Right ventricle myocardium superior (tissue), 1 donor: ENCODE results near the gene HIBADH. TPM values are rescaled to one million over a fixed set of nuclear protein-coding genes. Genes with fewer than 3 reads are reported as not detected.
"Not testable (repeated sequence)": the region's sequence is repeated elsewhere in the genome, so short reads cannot be mapped to it uniquely, and the experiment has no call there.

ENCODE experiments used
- ATAC-seq: fragments of 200-7000 bp; cut with Tn5 transposase; one replicate; pipeline ENCODE4 v1.9.1; 2020; ENCODE audit warnings: mild to moderate bottlenecking; ENCODE audit not compliant: poor library complexity
- DNase-seq: peaks from one replicate; pipeline ENCODE4 v3.0.0-alpha.2; 2020
- intact Hi-C: fragments of 100-400 bp; cut with DNase I; formaldehyde crosslinking; loops from one replicate; pipeline ENCODE4 v1.11.2; 2022
- total RNA-seq: library from RNA; stranded (reverse); fragmentation: NEBNext Ultra II Directional; extraction: Animal tissue kit (Norgen Biotek cat#: 25700); gene quantifications from one replicate; pipeline ENCODE4 v1.2.1, GENCODE V29; 2021
- donor health status: DM: no; HTN: yes; CAD: no; lungs with severe emphysema.

The HIBADH gene
- total RNA-seq, 1 donor from 2014 or later, result 113 TPM

DNA sequence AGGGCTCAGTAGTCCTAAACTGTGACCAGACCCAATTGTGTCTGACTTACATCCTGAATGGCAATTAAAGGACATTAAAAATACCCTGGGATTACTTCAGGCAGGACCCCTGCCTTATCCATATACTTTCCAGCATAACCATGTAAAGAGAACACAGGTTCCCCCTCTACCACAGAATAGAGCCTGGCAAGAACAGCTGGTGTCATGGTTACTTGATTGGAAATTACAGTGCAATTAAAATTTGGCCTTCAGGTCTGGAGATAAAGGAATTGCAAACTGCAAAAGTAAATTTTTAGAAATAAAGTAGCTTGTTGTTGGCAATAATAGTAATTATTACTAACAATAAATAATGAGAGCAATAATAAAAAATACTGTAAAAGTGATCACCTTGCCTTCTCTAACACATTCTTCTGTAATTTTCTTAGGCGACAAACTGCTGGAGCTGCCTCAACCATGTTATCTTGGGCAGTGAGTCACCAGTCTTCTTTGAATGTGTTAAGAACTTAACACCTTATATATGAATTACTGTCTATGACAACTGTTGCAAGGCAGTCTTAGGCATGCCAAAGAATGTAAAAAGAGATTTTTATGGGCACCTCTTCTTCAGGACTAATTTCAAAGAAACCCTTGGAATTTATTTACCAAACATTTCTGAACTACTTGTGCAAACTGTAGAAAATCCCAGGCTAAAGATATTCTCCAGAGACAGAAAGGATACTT is 53.7 kb downstream of the HIBADH start:
- ATAC-seq (no peak), DNase-seq (no peak)
- intact Hi-C loops, result no loop called here

DNA sequence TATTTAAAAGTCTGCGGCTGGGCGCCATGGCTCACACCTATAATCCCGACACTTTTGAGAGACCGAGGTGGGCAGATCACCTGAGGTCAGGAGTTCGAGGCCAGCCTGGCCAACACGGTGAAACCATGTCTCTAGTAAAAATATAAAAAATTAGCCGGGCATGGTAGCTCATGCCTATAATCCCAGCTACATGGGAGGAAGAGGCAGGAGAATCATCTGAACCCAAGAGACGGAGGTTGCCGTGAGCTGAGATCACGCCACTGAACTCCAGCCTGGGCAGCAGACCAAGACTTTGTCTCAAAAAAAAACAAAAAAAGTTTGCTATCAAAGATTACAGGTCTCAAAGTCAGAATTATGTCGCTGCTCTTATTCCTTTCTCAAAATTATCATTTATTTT is 55.5 kb downstream of the HIBADH start:
- ATAC-seq (no peak), DNase-seq (no peak)
- intact Hi-C loops, result no loop called here

DNA sequence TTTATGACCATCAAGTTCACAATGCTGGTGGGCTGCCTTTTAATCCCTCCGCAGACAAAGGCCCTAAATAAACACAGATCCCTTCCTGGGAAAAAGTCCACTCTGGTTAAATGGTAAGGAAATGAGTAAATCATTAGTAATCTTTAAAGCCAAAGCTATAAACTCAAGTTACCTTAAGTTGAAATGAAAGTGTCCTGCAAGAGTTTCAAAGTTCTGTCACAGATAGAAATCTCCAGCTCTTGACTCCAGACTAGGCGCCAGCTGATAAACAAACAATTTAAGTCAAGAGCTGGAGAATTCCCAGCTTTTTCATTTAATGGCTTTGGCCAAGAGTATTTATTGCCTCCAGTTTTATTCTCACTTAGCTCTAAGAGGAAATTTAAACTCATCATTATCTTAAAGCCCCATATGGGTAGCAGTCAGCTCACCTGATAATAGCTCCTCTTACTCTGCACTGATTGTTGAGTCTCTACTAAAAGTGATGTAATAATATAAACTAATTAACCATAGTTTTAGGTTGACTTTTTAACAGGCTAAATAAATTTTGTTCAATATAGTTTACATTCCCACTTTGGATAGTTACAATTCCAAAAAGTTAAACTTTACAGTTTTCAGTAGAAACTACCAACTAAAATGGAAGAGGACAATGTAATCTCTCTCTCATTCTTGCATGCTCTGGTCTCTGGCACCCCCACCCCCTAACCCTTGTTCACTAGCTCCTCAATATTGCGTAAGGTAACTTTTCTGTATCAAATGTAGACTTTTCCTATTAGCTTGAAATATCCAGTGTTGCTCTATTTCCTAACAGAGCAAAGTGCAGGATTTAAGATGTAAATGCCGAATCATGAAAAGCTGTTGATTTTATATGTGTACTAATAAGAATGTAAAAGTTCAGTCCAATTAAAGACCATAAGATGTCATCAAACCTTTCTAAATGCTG is 56.1 kb downstream of the HIBADH start:
- DNase-seq, result no peak
- no peak for ATAC-seq
- intact Hi-C loops, result no loop called here

DNA sequence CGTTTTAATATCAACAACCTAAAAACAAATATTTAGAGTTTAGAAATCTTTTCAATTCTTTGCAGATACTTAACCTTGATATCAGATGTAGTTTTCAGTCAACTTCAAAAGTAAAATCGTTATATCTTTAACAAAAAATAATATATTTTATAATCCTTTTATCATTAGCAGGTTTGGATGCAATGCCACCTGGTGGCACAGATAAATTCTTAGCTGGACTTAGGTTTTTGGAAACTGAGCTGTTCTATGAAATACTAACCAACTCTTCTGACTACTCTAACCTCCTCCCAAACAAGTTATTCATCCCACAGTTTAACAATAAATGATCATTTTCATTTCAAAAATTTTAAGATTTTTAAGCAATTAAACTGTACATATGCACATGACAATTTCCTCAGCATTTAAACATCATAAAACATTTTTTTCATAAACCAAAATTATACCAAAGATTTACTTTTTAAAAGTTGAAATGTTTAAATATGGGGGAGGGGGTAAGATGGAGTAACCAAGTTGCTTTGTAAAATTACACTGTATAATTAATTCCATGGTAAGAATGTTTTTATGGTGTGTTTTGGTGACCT is 56.9 kb downstream of the HIBADH start:
- intact Hi-C loops, result no loop called here
- ATAC-seq, result no peak
- DNase-seq, result no peak

DNA sequence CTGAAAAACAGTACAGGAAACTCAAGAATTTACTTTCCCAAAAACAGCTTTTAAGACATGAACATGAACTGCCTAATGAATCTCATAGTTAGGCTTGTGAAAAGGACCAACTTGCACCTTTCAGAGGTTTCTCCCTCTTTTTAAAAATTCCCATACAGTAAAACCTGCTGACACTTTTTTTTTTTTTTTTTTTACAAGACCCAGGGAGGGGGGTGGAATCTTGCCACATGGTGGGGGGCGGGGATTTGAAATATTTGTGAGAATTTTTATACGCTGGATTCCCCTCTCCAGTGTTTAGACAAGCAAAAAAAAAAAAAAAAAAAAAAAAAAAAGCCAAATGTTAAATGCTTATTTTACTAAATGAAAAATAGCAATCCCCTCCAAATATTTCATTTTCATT is 57.4 kb downstream of the HIBADH start:
- ATAC-seq (no peak), DNase-seq (no peak)
- intact Hi-C loops, result no loop called here

DNA sequence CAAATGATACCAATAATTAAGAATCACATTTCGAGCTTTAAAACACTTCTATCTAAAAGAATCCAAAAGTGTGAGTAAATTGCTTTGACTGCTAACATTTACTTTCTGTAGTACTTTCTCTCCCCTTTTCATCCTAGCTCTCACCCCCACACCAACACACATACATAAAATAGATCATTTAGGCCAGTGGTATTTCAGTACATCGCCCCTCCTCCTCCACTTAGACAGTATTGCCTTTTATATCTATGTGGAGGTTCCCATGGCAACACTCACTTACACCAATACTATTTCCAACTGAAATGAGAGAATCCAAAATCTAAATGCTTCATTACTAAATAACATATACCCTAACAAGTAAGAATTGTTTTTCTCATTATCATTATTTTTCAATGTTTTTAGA is 58.9 kb downstream of the HIBADH start:
- intact Hi-C loops, result no loop called here
- ATAC-seq (no peak), DNase-seq (no peak)

DNA sequence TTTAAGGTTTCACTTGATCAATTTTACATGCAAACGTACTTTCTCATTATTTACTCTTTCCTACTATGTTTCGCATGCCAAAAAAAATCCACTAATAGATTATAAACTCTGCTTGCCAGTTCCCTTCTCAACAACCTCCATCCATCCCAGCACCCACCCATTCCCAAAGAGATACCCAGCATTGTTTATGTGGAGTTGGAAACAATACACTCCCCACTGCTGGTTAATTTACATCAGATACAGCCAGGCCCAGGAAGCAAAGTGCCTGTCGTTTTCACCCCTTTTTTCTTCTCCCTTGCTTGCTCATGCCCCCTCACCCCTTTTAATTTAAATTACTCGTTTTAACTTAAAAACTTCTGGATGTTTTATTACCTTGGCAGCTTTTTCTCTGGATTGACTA is 59.9 kb downstream of the HIBADH start:
- intact Hi-C loops, result no loop called here
- ATAC-seq (no peak), DNase-seq (no peak)

DNA sequence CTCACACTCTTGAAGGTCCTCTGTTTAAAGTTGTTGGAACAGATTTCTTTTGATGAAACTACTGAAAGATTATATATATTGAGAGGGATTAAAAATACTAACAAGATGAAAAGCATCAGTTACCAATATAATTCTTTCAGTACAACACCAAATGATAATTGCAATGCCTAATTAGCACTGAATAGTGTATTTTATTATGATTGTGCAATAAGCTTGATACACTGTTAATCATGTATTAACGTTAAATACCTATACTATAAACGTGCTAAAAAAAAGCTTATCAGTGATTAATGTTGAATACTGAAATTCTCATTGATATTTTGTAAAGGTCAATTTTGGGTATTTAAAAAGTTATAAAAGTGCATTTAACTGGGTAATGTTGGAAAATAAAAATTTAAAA is 61.5 kb downstream of the HIBADH start:
- no peak for DNase-seq
- ATAC-seq, result no peak
- intact Hi-C loops, result no loop called here

DNA sequence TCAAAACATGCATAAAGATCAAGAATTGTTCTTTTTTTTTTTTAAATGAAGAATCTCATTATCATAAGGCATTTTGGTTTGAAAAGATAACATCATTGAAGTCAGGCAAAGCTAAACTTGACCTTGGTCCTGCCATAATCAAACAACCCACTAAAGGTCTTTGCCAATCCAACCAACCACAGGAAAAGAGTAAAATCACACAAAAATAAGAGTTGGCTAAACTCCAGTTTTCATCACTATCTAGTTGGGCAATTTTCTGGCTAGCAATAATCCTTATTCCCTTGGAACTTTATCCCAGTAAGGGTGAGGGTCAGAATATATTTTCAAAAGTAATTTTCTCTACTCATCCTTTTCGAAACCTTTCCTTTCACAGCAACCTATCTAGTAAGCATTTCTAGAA is 62.4 kb downstream of the HIBADH start:
- DNase-seq, result no peak
- no peak for ATAC-seq
- intact Hi-C loops, result no loop called here

DNA sequence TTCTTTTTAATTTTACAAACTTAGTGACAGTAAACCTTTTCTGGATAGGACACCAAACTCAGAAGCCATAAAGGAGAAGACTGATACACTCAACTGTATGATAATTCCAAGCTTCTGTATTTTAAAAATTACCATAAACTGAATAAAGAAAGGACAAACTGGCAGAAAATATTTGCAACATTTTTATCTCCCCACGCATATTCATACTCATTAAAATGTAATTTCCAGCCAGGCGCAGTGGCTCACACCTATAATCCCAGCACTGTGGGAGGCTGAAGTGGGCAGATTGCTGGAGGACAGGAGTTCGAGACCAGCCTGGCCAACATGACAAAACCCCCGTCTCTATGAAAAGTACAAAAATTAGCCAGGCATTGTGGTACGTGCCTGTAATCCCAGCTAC is 67.7 kb downstream of the HIBADH start:
- intact Hi-C loops, result no loop called here
- DNase-seq, result no peak
- ATAC-seq, result no peak

DNA sequence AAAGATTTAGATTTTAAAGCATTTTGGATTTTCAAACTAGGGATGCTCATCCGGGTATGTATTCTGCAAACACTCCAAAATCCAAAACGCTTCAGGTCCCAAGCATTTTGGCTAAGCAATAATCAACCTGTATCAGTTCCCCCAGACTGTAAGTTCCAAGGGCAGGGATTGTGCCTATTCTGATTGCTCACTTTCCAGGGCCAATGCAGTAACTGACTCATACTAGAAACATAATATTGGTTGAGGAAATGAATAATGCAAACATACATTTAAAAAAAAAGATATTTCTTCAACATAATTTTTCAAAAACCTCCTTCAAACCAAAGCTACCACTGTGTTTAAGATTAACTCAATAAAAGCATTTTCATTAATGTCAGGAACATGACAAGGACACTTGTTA is 69.5 kb downstream of the HIBADH start:
- intact Hi-C loops, result no loop called here
- DNase-seq, result no peak
- ATAC-seq, result no peak

DNA sequence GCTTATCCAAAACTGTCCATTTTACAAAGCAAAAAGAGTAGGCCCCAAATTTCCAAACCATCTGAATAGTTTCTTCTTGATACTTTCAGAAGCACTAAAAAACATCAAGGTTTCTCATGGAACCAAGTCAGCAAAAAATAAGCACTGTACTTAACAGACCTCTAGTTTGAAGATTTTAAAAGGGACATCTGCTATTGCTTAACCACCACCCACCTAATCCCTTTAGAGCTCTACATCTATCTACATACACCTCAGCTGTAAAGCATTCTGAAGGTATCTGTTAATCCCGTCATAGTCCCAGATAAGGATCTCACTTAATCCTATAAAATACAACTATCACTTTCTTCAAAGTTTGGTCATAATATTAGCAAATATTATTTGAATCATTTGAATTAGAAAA is 72.3 kb downstream of the HIBADH start:
- no peak for DNase-seq
- intact Hi-C loops, result no loop called here
- no peak for ATAC-seq

DNA sequence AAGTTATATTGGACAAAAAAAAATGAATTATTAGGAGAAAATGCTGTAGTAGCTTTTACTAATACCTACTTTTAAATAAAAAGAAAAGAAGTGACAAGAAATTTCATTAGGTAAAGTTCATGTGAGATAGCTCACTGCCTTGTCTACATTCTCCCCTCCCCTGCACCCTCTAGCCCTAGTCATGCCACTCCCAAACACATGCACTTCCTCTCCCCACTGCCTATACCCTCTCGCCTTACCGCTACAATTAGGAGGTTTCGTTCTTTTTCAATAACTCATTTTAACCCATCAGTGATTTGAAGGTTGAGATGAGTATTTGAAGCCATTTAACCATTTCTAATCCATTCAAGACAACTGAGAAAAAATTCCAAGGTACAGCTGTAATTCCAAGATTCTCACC is 75.3 kb downstream of the HIBADH start:
- no peak for DNase-seq
- no peak for ATAC-seq
- intact Hi-C loops, result loop anchor here (10.0 kb wide), 1 partner anchor 383 kb away; the partner anchor contains the start of gene HOXA13

DNA sequence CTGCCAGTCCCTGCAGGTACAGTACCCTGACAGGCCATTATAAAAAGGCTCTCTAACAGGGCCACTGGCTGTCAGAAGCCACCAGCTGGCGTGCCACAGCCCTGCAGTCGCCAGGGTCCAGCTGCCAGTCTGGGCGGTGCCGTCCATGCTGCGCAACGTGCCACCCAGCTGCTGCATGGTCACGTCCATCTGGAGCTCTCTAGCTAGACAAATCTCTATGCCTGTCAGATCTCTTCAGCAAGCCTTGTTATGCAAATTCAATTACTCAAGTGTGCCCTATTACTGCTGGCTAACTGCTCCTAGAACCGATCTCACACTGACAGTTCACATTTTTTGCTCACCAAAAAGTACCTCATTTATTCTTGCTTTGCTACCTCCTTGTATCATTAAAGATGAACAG is 75.9 kb downstream of the HIBADH start:
- DNase-seq, result no peak
- no peak for ATAC-seq
- intact Hi-C loops, result loop anchor here (10.0 kb wide), 1 partner anchor 382 kb away; the partner anchor contains the start of gene HOXA13

DNA sequence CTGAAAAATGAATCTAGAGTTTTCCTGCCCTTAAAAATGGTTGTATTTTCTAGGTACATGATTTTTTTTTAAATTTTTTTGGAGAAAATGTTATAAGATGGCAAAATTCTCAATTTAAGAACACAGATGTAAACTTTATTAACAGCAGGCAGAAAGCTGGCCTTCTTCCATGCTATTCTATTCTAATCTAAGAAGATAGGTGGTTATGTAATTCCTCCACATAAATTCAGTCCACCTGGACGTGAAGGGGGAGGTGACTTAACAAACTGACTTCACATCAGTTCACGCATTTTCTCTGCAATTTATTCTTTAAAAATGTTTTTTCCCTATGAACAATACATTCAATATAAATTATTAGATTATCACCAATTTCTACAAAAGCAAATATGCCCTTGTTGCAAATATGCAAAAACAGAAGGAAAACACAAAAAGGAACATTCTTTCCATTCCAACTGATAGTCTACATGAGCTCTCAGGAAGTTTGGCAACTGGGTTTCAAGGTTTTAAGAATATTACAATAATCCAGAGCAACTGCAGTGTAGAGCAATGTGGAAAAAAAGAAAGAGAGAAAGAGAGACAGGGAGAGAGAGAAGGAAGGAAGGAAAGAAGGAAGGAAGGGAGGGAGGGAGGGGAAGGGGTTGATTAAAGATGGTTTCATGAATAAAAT is 76.8 kb downstream of the HIBADH start:
- intact Hi-C loops, result loop anchor here (10.0 kb wide), 1 partner anchor 381 kb away; the partner anchor contains the start of gene HOXA13
- no peak for DNase-seq
- ATAC-seq, result no peak

DNA sequence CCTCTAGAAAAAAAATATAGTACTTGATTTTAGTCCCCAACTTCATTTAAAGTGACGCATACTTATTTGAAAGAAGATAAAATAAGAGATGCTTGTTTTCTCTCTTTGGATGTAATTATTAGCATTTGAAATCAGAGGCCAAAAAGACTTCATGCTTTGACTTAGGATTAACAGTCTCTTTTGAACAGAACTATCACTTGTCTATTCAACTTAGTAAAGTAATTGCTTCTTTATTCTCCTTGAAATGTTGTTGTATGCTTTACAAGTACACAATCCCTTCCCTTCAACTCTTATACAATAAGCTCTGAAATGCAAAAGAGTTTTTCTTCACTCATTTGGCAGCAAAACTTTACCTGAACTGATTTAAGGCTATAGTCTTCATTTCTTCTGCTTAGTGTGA is 80.8 kb downstream of the HIBADH start:
- no peak for DNase-seq
- ATAC-seq, result no peak
- intact Hi-C loops, result loop anchor here (10.0 kb wide), 1 partner anchor 377 kb away; the partner anchor contains the start of gene HOXA13

DNA sequence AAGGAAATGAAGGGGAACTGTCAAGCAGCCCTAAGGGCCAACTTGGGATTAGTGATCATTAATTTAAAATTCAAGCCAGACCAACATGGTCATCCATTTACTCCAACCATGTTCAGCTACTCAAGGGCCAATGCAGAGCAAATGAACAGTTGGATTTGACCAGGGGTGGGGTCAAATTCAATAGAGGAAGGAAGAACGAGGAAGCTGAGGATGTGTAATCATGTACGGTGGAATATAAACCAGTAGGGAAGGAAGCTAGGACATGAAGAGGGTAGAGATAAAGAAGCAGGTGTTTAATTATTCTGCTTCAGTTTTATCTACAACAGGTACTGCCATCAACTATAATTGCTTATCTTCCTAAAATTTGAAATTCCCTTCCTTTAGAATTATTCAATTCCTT is 81.6 kb downstream of the HIBADH start:
- ATAC-seq (no peak), DNase-seq (no peak)
- intact Hi-C loops, result loop anchor here (10.0 kb wide), 1 partner anchor 376 kb away; the partner anchor contains the start of gene HOXA13

DNA sequence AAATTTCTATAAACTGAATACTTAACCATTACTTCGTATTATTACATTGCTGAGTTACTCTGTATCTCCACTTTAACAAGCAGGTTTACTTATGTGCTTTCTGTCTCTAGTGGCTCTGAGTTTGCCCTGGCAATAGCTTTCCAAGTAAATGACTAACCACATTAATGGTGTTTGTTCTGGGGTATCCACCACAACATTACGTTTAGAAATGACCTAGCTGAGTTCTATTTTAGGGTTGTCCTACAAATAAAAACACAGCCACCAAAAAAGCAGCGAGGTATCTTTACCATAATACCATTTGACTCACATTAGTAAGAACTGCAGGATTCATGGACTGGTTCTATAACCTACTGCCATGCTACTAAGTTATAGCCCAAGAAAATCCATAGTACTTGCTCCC is 83.1 kb downstream of the HIBADH start:
- intact Hi-C loops, result no loop called here
- no peak for ATAC-seq

DNA sequence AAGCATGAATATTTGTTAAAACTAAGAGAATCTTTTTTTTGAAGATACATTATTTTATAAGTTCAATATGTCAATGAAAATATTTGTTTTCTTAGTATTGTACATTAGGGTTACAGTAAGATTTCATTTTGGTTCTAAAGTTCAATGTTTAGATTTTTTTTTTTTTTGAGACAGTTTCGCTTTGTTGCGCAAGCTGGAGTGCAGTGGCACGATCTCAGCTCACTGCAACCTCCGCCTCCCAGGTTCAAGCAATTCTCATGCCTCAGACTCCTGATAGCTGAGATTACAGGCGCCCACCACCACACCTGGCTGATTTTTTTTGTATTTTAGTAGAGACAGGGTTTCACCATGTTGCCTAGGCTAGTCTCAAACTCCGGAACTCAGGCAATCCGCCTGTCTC is 84.5 kb downstream of the HIBADH start:
- ATAC-seq, intact Hi-C loops: not testable (repeated sequence)

More for the DNA sequence above, 83.1 kb downstream of the HIBADH start:
- no peak for DNase-seq

More for the DNA sequence above, 84.5 kb downstream of the HIBADH start:
- DNase-seq, result not testable (repeated sequence)
